Neural cell (in vitro differentiated cells): ENCODE results near the gene CLSTN2. TPM values are rescaled to one million over a fixed set of nuclear protein-coding genes. Genes with fewer than 3 reads are reported as not detected.

Experiments
- H2AFZ ChIP-seq: fragments of 200-600, 300-800 bp; sonication (generic), shearing (Covaris generic); 2 replicates; pipeline ENCODE4 v1.6.0; 2014; ENCODE audit warnings: low read depth, mild to moderate bottlenecking, antibody characterized with exemption, low read length, moderate library complexity
- H3F3A ChIP-seq: fragments of 200-600 bp; shearing (Covaris generic); 2 replicates; pipeline ENCODE4 v1.6.1; 2016; ENCODE audit warnings: mild to moderate bottlenecking, moderate library complexity, mixed read lengths, antibody characterized with exemption, low read length; ENCODE audit not compliant: insufficient read depth, poor library complexity, severe bottlenecking
- H3K27ac ChIP-seq: fragments of 200-600, 300-800 bp; sonication (generic), shearing (Covaris generic); 2 replicates; pipeline ENCODE4 v1.5.1; 2014; ENCODE audit warnings: mild to moderate bottlenecking, low read length, moderate library complexity
- H3K27me3 ChIP-seq: fragments of 300-800, 200-600 bp; sonication (generic), shearing (Covaris generic); 2 replicates; pipeline ENCODE4 v1.6.0; 2014; ENCODE audit warnings: mild to moderate bottlenecking, low read depth, low read length, moderate library complexity; ENCODE audit not compliant: insufficient read depth
- H3K36me3 ChIP-seq: fragments of 300-800, 200-600 bp; sonication (generic), shearing (Covaris generic); 2 replicates; pipeline ENCODE4 v1.5.1; 2014; ENCODE audit warnings: mild to moderate bottlenecking, antibody characterized with exemption, low read length, moderate library complexity; ENCODE audit not compliant: insufficient read depth
- H3K4me2 ChIP-seq: fragments of 300-800, 200-600 bp; sonication (generic), shearing (Covaris generic); 2 replicates; pipeline ENCODE4 v1.6.0; 2014; ENCODE audit warnings: mild to moderate bottlenecking, low read length
- H3K4me3 ChIP-seq: fragments of 300-800, 200-600 bp; sonication (generic), shearing (Covaris generic); 2 replicates; pipeline ENCODE4 v1.5.1; 2014; ENCODE audit warnings: mild to moderate bottlenecking, low read length, moderate library complexity
- H3K79me2 ChIP-seq: fragments of 200-600 bp; shearing (Covaris generic); replicated peaks from 2 replicates; pipeline ENCODE4 v1.6.0; 2014; ENCODE audit warnings: mild to moderate bottlenecking, low read length, moderate library complexity; ENCODE audit not compliant: insufficient read depth
- H3K9ac ChIP-seq: fragments of 300-800, 200-600 bp; sonication (generic), shearing (Covaris generic); 2 replicates; pipeline ENCODE4 v1.6.1; 2016; ENCODE audit warnings: mild to moderate bottlenecking, low read length, mixed read lengths
- H3K9me2 ChIP-seq: fragments of 200-600 bp; shearing (Covaris generic); 2 replicates; pipeline ENCODE4 v1.6.1; 2016; ENCODE audit warnings: mild to moderate bottlenecking, low read length, mixed read lengths; ENCODE audit not compliant: insufficient read depth
- H3K9me3 ChIP-seq: fragments of 200-600, 300-800 bp; sonication (generic), shearing (Covaris generic); 2 replicates; pipeline ENCODE4 v1.6.1; 2016; ENCODE audit warnings: mild to moderate bottlenecking, mixed run types, low read length, moderate library complexity, mixed read lengths
- H4K20me1 ChIP-seq: fragments of 200-600 bp; shearing (Covaris generic); 2 replicates; pipeline ENCODE4 v1.6.1; 2016; ENCODE audit warnings: mild to moderate bottlenecking, mixed run types; ENCODE audit not compliant: insufficient read depth
- CTCF ChIP-seq: fragments of 450-650 bp; IDR thresholded peaks from 2 replicates; pipeline ENCODE4 v1.5.1; 2014; ENCODE audit warnings: antibody characterized with exemption, mild to moderate bottlenecking, moderate library complexity; ENCODE audit not compliant: poor library complexity, severe bottlenecking
- EP300 ChIP-seq: fragments of 450-650 bp; conservative IDR thresholded peaks from 2 replicates; pipeline ENCODE4 v1.6.1; 2014; ENCODE audit warnings: antibody characterized with exemption, mild to moderate bottlenecking, moderate library complexity; ENCODE audit not compliant: poor library complexity, severe bottlenecking
- EZH2 ChIP-seq: fragments of 200-600, 300-800 bp; shearing (Covaris generic), sonication (generic); IDR thresholded peaks from 2 replicates; pipeline ENCODE4 v1.6.1; 2014; ENCODE audit warnings: antibody characterized with exemption, low read length, borderline replicate concordance, mild to moderate bottlenecking; ENCODE audit not compliant: insufficient read depth, poor library complexity, severe bottlenecking
- MXI1 ChIP-seq: fragments of 450-650 bp; conservative IDR thresholded peaks from 2 replicates; pipeline ENCODE4 v1.6.1; 2014; ENCODE audit warnings: antibody characterized with exemption, mild to moderate bottlenecking; ENCODE audit not compliant: poor library complexity, severe bottlenecking
- POLR2AphosphoS5 ChIP-seq: IDR thresholded peaks from 2 replicates; pipeline ENCODE4 v1.6.1; 2012
- RAD21 ChIP-seq: fragments of 450-650 bp; conservative IDR thresholded peaks from 2 replicates; pipeline ENCODE4 v1.6.1; 2014; ENCODE audit warnings: antibody characterized with exemption, mild to moderate bottlenecking, moderate library complexity
- REST ChIP-seq: IDR thresholded peaks from 2 replicates; pipeline ENCODE4 v1.6.1; 2012; ENCODE audit warnings: borderline replicate concordance
- TAF1 ChIP-seq: IDR thresholded peaks from 2 replicates; pipeline ENCODE4 v1.6.1; 2012; ENCODE audit warnings: low read depth
- polyA plus RNA-seq: library from polyadenylated mRNA; depleted of rRNA; stranded (reverse); fragments of >200 nt; gene quantifications from 2 replicates; pipeline ENCODE4 v1.2.3, GENCODE V29; 2014

The CLSTN2 gene
- polyA plus RNA-seq, 1 donor from 2014 or later, result 10.7 TPM

DNA sequence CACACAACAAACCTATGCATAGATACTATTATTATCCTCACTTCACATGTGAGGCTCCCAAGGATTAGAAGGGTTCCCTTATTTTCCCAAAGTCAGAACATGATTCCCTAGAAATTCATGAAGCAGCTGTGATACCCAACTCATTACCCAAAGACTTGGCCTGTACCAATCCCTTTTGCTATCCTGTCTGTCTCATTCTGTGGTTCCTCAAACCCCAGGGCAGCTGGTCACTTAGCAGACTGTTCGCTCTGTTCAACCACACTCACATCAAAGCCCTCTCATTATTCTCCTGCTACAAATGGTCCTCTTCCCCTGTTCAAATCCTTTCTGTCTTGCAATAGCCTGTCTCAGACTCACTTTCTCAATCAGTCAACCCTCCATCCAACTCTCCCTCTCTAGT lies 588.6 kb downstream of the CLSTN2 start:
- Histone ChIP-seq H2AFZ (no peak overlapping the region), H3K79me2 (no peaks in the 10 kb centered on the region), H3K9me2 (no peaks in the 10 kb centered on the region), H3K9ac (no peak overlapping the region), H3K4me2 (no peak overlapping the region), H3K27ac (no peak overlapping the region), H3F3A (no peaks in the 10 kb centered on the region), H3K4me3 (no peak overlapping the region), H3K36me3 (no peaks in the 10 kb centered on the region), H4K20me1 (no peaks in the 10 kb centered on the region), H3K9me3 (peaks cover 8% of the 10 kb centered on the region), H3K27me3 (no peaks in the 10 kb centered on the region)
- TF ChIP-seq EP300 (no peak), REST (no peak), CTCF (no peak), POLR2AphosphoS5 (no peak), MXI1 (no peak)

GRCh38 chr3:140527156-140527555 lies 592.2 kb downstream of the CLSTN2 start:
- H3K79me2 ChIP-seq, result no peaks in the 10 kb centered on the region
- no peak overlapping the region for H2AFZ ChIP-seq

More at GRCh38 chr3:140527156-140527555, 592.2 kb downstream of the CLSTN2 start:
- no peak overlapping the region for H3K4me2 ChIP-seq
- H4K20me1 ChIP-seq, result no peaks in the 10 kb centered on the region
- H3K9me3 ChIP-seq, result peaks cover 8% of the 10 kb centered on the region
- H3K9ac ChIP-seq, result no peak overlapping the region
- no peaks in the 10 kb centered on the region for H3F3A ChIP-seq
- no peaks in the 10 kb centered on the region for H3K9me2 ChIP-seq
- H3K4me3 ChIP-seq, result no peak overlapping the region
- no peaks in the 10 kb centered on the region for H3K27me3 ChIP-seq
- no peaks in the 10 kb centered on the region for H3K36me3 ChIP-seq
- no peak overlapping the region for H3K27ac ChIP-seq
- TF ChIP-seq RAD21 (no peak), TAF1 (no peak), EP300 (no peak), REST (no peak), EZH2 (no peak), POLR2AphosphoS5 (no peak), CTCF (no peak), MXI1 (no peak)
